G401 (cell line): ENCODE measurements around the gene SEMA6A. TPM values are rescaled to one million over a fixed set of nuclear protein-coding genes. Genes with fewer than 3 reads are reported as not detected.

Source experiments
- DNase-seq: peaks from one replicate; pipeline ENCODE4 v3.0.0-alpha.2; 2015; ENCODE audit warnings: low spot score
- in situ Hi-C: cut with HindIII; loops from 2 replicates; pipeline ENCODE4 v1.10.0; 2016; ENCODE audit warnings: low sequenced_read_pairs, mixed read lengths
- total RNA-seq: library from RNA; depleted of rRNA; stranded (reverse); fragments of >200 nt; shearing (Covaris generic); gene quantifications from 2 replicates; pipeline ENCODE4 v1.2.3, GENCODE V29; 2014

Gene SEMA6A
- total RNA-seq, 1 experiment from 2014 or later: not detected

DNA sequence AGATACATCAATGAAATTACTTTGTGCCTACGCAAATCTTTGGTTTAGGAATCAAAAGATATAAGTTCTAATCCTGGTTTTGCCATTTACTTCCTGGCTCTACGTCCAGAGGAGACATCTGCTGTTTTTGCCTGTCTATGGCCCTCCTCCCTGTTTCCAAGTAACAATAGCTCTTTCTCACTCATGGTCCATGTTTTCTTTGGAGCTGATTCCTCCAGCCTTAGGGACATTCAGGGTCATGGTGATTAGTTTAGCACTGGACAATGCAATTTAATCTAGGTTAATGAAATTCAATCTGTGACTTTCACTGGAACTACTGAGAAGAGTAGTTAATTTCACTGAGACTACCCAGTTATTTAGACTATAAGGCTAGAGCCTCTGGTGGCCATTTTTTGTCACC lies 170.6 kb downstream of the SEMA6A start:
- DNase-seq: no peak
- in situ Hi-C loops: no loop called here

DNA sequence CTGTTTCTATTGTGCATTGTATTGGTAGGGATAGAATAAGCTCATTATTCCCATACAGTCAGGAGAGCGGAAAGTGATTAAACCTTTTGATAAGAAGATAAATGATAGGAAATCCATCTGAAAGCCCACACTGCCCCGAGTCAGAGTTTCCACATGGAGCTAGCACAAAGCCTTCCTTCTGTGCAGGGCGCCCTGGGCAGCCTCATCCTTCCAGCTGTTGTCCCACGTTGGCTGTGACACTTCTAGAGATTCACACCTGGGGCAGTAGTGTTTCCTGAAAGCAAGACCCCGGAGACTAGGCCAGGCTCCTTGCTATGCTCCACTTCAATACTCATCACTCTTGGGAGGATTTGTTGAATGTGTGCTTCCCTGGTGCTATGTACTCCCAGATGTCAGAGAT lies 172.4 kb downstream of the SEMA6A start:
- no peak for DNase-seq
- in situ Hi-C loops: no loop called here

- no peak for DNase-seq
- in situ Hi-C loops: no loop called here
These were observed 173.0 kb downstream of the SEMA6A start for GRCh38 chr5:116401576-116401975.

DNA sequence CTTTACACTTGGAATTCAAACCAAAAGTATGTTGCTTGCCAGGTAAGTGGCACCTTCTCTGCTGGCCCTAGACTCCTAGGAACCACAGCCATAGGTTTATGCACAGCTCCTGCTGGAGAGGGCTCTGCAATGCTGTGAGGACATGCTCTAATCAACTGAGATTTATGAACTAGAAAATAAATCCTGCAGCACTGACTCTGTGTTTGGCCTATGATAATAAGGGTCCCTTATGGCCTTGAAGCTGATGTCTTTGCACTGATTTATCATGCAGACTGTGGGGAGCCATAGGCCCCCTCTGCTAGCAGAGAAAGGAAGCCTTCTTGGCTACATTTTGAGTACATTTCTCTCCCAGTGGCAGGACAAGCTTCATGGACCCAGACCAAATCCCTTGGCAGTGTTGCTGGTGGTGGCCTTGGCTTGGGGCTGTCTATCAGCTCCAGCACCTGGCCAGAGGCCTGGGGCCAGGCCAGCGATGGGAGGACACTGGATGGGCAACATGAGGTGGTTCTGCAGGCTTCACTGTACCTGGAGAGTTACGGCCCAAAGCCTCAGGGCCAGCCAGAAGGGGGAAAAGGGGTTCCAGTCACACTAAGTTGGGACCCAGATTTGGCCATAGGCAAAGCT lies 178.0 kb downstream of the SEMA6A start:
- DNase-seq: no peak
- in situ Hi-C loops: no loop called here

DNA sequence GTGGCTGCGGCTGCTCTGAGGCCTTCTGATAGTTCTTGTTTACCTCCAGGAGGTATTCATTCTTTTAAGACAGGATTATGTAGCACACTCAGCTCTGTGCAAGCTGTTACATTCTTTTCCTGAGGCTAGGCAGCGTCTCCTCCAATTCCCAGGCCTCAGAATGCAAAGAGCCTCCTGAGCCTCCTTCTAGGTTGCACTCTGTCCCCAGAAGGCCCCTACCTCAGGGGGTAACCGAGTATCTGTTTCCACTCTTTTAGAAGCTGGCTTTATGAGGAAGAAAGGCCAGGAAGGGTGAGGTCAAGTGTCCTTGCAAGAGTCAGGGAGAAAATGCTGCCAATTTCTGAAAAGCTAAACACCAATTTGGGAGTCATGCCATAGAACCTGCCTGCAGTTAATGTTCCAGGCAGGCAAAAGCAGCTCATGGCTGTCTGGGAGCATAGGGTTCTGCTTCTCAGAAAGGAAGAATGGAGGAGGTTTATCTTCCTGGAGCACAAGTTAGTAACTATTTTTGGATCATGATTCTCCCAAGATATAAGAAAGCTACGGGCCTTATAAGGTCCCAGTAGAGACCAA lies 178.9 kb downstream of the SEMA6A start:
- in situ Hi-C loops: no loop called here

DNA sequence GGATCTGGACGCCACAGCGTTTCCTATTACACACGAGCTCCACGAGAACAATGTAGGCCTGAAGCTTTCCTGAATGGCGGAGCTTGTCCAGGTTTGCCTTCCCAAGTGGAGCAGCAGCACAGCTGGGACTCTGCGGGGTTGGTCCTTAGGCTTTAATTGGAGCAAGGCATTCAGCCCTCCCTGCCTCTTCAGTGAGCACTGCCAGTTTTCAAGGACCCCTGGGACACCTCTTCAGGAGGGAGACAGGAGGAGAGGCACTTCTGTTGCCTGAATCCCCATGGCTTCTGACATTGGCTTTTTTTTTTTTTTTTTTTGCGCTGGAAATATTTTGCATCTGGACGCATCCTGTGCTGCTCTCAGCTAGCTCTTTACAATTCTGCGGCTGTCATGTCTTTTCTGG lies 179.4 kb downstream of the SEMA6A start:
- peak; percentile 16 for DNase-seq
- in situ Hi-C loops: no loop called here

More for the DNA sequence above, 178.9 kb downstream of the SEMA6A start:
- peak; percentile 83 for DNase-seq

- no peak for DNase-seq
- in situ Hi-C loops: no loop called here
These were observed 180.3 kb downstream of the SEMA6A start for GRCh38 chr5:116394186-116394867.
